Loucy (cell line): ENCODE results near the gene SNX4.

Experiments used
- H2AFZ ChIP-seq: fragments of 200-600 bp; sonication (generic); 2 replicates; pipeline ENCODE4 v1.6.0; 2016; ENCODE audit warnings: antibody characterized with exemption, mild to moderate bottlenecking, low read length, moderate library complexity
- H3F3A ChIP-seq: fragments of 200-600 bp; 2 replicates; pipeline ENCODE4 v1.6.0; 2016; ENCODE audit warnings: antibody characterized with exemption, low read depth, mild to moderate bottlenecking
- H3K27me3 ChIP-seq: fragments of 200-600 bp; sonication (generic); 2 replicates; pipeline ENCODE4 v1.6.1; 2014; ENCODE audit warnings: low read length, mild to moderate bottlenecking; ENCODE audit not compliant: insufficient read depth, poor library complexity, severe bottlenecking
- H3K36me3 ChIP-seq: fragments of 200-600 bp; sonication (generic); 2 replicates; pipeline ENCODE4 v1.6.1; 2016; ENCODE audit warnings: low read length; ENCODE audit not compliant: insufficient read depth
- H3K4me1 ChIP-seq: fragments of 200-600 bp; sonication (generic); 2 replicates; pipeline ENCODE4 v1.5.1; 2014; ENCODE audit warnings: low read length, mild to moderate bottlenecking; ENCODE audit not compliant: insufficient read depth, poor library complexity, severe bottlenecking
- H3K4me2 ChIP-seq: fragments of 200-600 bp; sonication (generic); 2 replicates; pipeline ENCODE4 v1.6.0; 2014; ENCODE audit warnings: antibody characterized with exemption, low read length, low read depth, mild to moderate bottlenecking; ENCODE audit not compliant: poor library complexity, severe bottlenecking
- H3K4me3 ChIP-seq: fragments of 200-600 bp; sonication (generic); 2 replicates; pipeline ENCODE4 v1.5.1; 2014; ENCODE audit warnings: low read length, mild to moderate bottlenecking, mixed read lengths; ENCODE audit not compliant: poor library complexity, severe bottlenecking
- H3K79me2 ChIP-seq: fragments of 200-600 bp; sonication (generic); 2 replicates; pipeline ENCODE4 v1.6.1; 2014; ENCODE audit warnings: low read length; ENCODE audit not compliant: insufficient read depth
- H3K9ac ChIP-seq: fragments of 200-600 bp; sonication (generic); 2 replicates; pipeline ENCODE4 v1.6.0; 2014; ENCODE audit warnings: mild to moderate bottlenecking, low read depth, low read length, moderate library complexity; ENCODE audit not compliant: poor library complexity, severe bottlenecking
- H3K9me2 ChIP-seq: fragments of 200-600 bp; sonication (generic); replicated peaks from 2 replicates; pipeline ENCODE4 v1.6.1; 2016; ENCODE audit warnings: low read depth, low read length, mixed read lengths
- H3K9me3 ChIP-seq: fragments of 200-600 bp; sonication (generic); 2 replicates; pipeline ENCODE4 v1.6.1; 2014; ENCODE audit warnings: mild to moderate bottlenecking, antibody characterized with exemption, low read length, low read depth; ENCODE audit not compliant: insufficient read depth
- H4K20me1 ChIP-seq: fragments of 200-600 bp; sonication (generic); 2 replicates; pipeline ENCODE4 v1.6.0; 2014; ENCODE audit warnings: antibody characterized with exemption, low read length, mild to moderate bottlenecking; ENCODE audit not compliant: insufficient read depth, poor library complexity, severe bottlenecking
- EZH2phosphoT487 ChIP-seq: fragments of 200-600 bp; IDR thresholded peaks from 2 replicates; pipeline ENCODE4 v1.6.1; 2018; ENCODE audit warnings: antibody characterized with exemption, mild to moderate bottlenecking, moderate library complexity, borderline replicate concordance
- TF ChIP-seq, protein P1 (sequence below): fragments of 200-600 bp; sonication (generic); conservative IDR thresholded peaks from 2 replicates; pipeline ENCODE4 v1.5.1; 2014; ENCODE audit warnings: mild to moderate bottlenecking, antibody characterized with exemption, low read length

The SNX4 gene

GRCh38 chr3:125443923-125444322, 76.1 kb downstream of the SNX4 start:
- Histone ChIP-seq H4K20me1 (no peaks in the 10 kb centered on the region), H3K27me3 (no peaks in the 10 kb centered on the region), H3K9me3 (no peaks in the 10 kb centered on the region), H2AFZ (no peak overlapping the region), H3K4me3 (no peak overlapping the region), H3K36me3 (peaks cover 30% of the 10 kb centered on the region), H3K9me2 (no peaks in the 10 kb centered on the region), H3K9ac (no peak overlapping the region), H3K4me1 (no peaks in the 10 kb centered on the region), H3K4me2 (no peak overlapping the region), H3F3A (no peaks in the 10 kb centered on the region), H3K79me2 (no peaks in the 10 kb centered on the region)
- no peak for TF ChIP-seq EZH2phosphoT487
- TF ChIP-seq, protein P1, sequence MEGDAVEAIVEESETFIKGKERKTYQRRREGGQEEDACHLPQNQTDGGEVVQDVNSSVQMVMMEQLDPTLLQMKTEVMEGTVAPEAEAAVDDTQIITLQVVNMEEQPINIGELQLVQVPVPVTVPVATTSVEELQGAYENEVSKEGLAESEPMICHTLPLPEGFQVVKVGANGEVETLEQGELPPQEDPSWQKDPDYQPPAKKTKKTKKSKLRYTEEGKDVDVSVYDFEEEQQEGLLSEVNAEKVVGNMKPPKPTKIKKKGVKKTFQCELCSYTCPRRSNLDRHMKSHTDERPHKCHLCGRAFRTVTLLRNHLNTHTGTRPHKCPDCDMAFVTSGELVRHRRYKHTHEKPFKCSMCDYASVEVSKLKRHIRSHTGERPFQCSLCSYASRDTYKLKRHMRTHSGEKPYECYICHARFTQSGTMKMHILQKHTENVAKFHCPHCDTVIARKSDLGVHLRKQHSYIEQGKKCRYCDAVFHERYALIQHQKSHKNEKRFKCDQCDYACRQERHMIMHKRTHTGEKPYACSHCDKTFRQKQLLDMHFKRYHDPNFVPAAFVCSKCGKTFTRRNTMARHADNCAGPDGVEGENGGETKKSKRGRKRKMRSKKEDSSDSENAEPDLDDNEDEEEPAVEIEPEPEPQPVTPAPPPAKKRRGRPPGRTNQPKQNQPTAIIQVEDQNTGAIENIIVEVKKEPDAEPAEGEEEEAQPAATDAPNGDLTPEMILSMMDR = no peak

DNA sequence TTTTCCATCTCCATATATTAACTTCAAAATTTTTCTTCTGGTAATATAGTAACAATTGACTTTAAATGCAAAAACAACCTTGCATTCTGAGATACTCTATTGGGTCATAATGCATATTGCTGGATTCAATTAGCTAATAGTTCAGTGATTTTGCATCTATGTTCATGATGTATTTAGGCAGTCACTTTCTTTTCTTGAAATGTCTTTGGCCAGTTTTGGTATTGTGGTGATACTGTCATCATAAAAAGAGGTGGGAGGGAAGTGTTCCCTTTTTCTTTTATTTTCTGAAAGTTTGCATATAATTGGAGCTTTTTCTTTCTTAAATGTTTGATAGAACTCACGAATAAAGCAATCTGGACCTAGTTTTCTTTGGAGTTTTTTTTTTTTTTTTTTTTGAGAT, 77.5 kb downstream of the SNX4 start:
- TF ChIP-seq EZH2phosphoT487 = no peak
- TF ChIP-seq, protein P1 = no peak

GRCh38 chr3:125440970-125441369, 79.0 kb downstream of the SNX4 start:
- TF ChIP-seq, protein P1 = no peak
- TF ChIP-seq EZH2phosphoT487 = no peak
- Histone ChIP-seq H3K9me3 (no peaks in the 10 kb centered on the region), H2AFZ (no peak overlapping the region)

More for the DNA sequence above, 77.5 kb downstream of the SNX4 start:
- Histone ChIP-seq H3K9me2 (no peaks in the 10 kb centered on the region), H4K20me1 (no peaks in the 10 kb centered on the region), H3K79me2 (no peaks in the 10 kb centered on the region), H3K4me2 (no peak overlapping the region), H3F3A (no peaks in the 10 kb centered on the region), H3K9me3 (no peaks in the 10 kb centered on the region), H2AFZ (no peak overlapping the region), H3K4me1 (no peaks in the 10 kb centered on the region), H3K4me3 (no peak overlapping the region), H3K27me3 (no peaks in the 10 kb centered on the region), H3K36me3 (peaks cover 20% of the 10 kb centered on the region), H3K9ac (no peak overlapping the region)

More at GRCh38 chr3:125440970-125441369, 79.0 kb downstream of the SNX4 start:
- no peaks in the 10 kb centered on the region for H3F3A ChIP-seq
- H4K20me1 ChIP-seq = no peaks in the 10 kb centered on the region
- H3K4me3 ChIP-seq = no peak overlapping the region
- H3K4me1 ChIP-seq = no peaks in the 10 kb centered on the region
- H3K79me2 ChIP-seq = no peaks in the 10 kb centered on the region
- H3K27me3 ChIP-seq = no peaks in the 10 kb centered on the region
- no peak overlapping the region for H3K4me2 ChIP-seq
- H3K9me2 ChIP-seq = no peaks in the 10 kb centered on the region
- H3K9ac ChIP-seq = no peak overlapping the region
- H3K36me3 ChIP-seq = peaks cover 6% of the 10 kb centered on the region; the same call in 1 of the 2 replicates
